Neural cell (in vitro differentiated cells): ENCODE results near the gene XKRX. TPM values are rescaled to one million over a fixed set of nuclear protein-coding genes. Genes with fewer than 3 reads are reported as not detected.

ENCODE experiments used
- H2AFZ ChIP-seq: fragments of 200-600, 300-800 bp; sonication (generic), shearing (Covaris generic); 2 replicates; pipeline ENCODE4 v1.6.0; 2014; ENCODE audit warnings: low read depth, mild to moderate bottlenecking, antibody characterized with exemption, low read length, moderate library complexity
- H3F3A ChIP-seq: fragments of 200-600 bp; shearing (Covaris generic); 2 replicates; pipeline ENCODE4 v1.6.1; 2016; ENCODE audit warnings: mild to moderate bottlenecking, moderate library complexity, mixed read lengths, antibody characterized with exemption, low read length; ENCODE audit not compliant: insufficient read depth, poor library complexity, severe bottlenecking
- H3K27ac ChIP-seq: fragments of 200-600, 300-800 bp; sonication (generic), shearing (Covaris generic); 2 replicates; pipeline ENCODE4 v1.5.1; 2014; ENCODE audit warnings: mild to moderate bottlenecking, low read length, moderate library complexity
- H3K27me3 ChIP-seq: fragments of 300-800, 200-600 bp; sonication (generic), shearing (Covaris generic); 2 replicates; pipeline ENCODE4 v1.6.0; 2014; ENCODE audit warnings: mild to moderate bottlenecking, low read depth, low read length, moderate library complexity; ENCODE audit not compliant: insufficient read depth
- H3K36me3 ChIP-seq: fragments of 300-800, 200-600 bp; sonication (generic), shearing (Covaris generic); 2 replicates; pipeline ENCODE4 v1.5.1; 2014; ENCODE audit warnings: mild to moderate bottlenecking, antibody characterized with exemption, low read length, moderate library complexity; ENCODE audit not compliant: insufficient read depth
- H3K4me2 ChIP-seq: fragments of 300-800, 200-600 bp; sonication (generic), shearing (Covaris generic); 2 replicates; pipeline ENCODE4 v1.6.0; 2014; ENCODE audit warnings: mild to moderate bottlenecking, low read length
- H3K4me3 ChIP-seq: fragments of 300-800, 200-600 bp; sonication (generic), shearing (Covaris generic); 2 replicates; pipeline ENCODE4 v1.5.1; 2014; ENCODE audit warnings: mild to moderate bottlenecking, low read length, moderate library complexity
- H3K79me2 ChIP-seq: fragments of 200-600 bp; shearing (Covaris generic); replicated peaks from 2 replicates; pipeline ENCODE4 v1.6.0; 2014; ENCODE audit warnings: mild to moderate bottlenecking, low read length, moderate library complexity; ENCODE audit not compliant: insufficient read depth
- H3K9ac ChIP-seq: fragments of 300-800, 200-600 bp; sonication (generic), shearing (Covaris generic); 2 replicates; pipeline ENCODE4 v1.6.1; 2016; ENCODE audit warnings: mild to moderate bottlenecking, low read length, mixed read lengths
- H3K9me2 ChIP-seq: fragments of 200-600 bp; shearing (Covaris generic); 2 replicates; pipeline ENCODE4 v1.6.1; 2016; ENCODE audit warnings: mild to moderate bottlenecking, low read length, mixed read lengths; ENCODE audit not compliant: insufficient read depth
- H3K9me3 ChIP-seq: fragments of 200-600, 300-800 bp; sonication (generic), shearing (Covaris generic); 2 replicates; pipeline ENCODE4 v1.6.1; 2016; ENCODE audit warnings: mild to moderate bottlenecking, mixed run types, low read length, moderate library complexity, mixed read lengths
- H4K20me1 ChIP-seq: fragments of 200-600 bp; shearing (Covaris generic); 2 replicates; pipeline ENCODE4 v1.6.1; 2016; ENCODE audit warnings: mild to moderate bottlenecking, mixed run types; ENCODE audit not compliant: insufficient read depth
- EP300 ChIP-seq: fragments of 450-650 bp; conservative IDR thresholded peaks from 2 replicates; pipeline ENCODE4 v1.6.1; 2014; ENCODE audit warnings: antibody characterized with exemption, mild to moderate bottlenecking, moderate library complexity; ENCODE audit not compliant: poor library complexity, severe bottlenecking
- EZH2 ChIP-seq: fragments of 200-600, 300-800 bp; shearing (Covaris generic), sonication (generic); IDR thresholded peaks from 2 replicates; pipeline ENCODE4 v1.6.1; 2014; ENCODE audit warnings: antibody characterized with exemption, low read length, borderline replicate concordance, mild to moderate bottlenecking; ENCODE audit not compliant: insufficient read depth, poor library complexity, severe bottlenecking
- MXI1 ChIP-seq: fragments of 450-650 bp; conservative IDR thresholded peaks from 2 replicates; pipeline ENCODE4 v1.6.1; 2014; ENCODE audit warnings: antibody characterized with exemption, mild to moderate bottlenecking; ENCODE audit not compliant: poor library complexity, severe bottlenecking
- POLR2AphosphoS5 ChIP-seq: IDR thresholded peaks from 2 replicates; pipeline ENCODE4 v1.6.1; 2012
- RAD21 ChIP-seq: fragments of 450-650 bp; conservative IDR thresholded peaks from 2 replicates; pipeline ENCODE4 v1.6.1; 2014; ENCODE audit warnings: antibody characterized with exemption, mild to moderate bottlenecking, moderate library complexity
- SMC3 ChIP-seq: fragments of 450-650 bp; conservative IDR thresholded peaks from 2 replicates; pipeline ENCODE4 v1.6.1; 2014; ENCODE audit warnings: antibody characterized with exemption, mild to moderate bottlenecking, moderate library complexity; ENCODE audit not compliant: poor library complexity
- TAF1 ChIP-seq: IDR thresholded peaks from 2 replicates; pipeline ENCODE4 v1.6.1; 2012; ENCODE audit warnings: low read depth
- polyA plus RNA-seq: library from polyadenylated mRNA; depleted of rRNA; stranded (reverse); fragments of >200 nt; gene quantifications from 2 replicates; pipeline ENCODE4 v1.2.3, GENCODE V29; 2014
- TF ChIP-seq, protein P1 (sequence below): fragments of 450-650 bp; IDR thresholded peaks from 2 replicates; pipeline ENCODE4 v1.5.1; 2014; ENCODE audit warnings: antibody characterized with exemption, mild to moderate bottlenecking, moderate library complexity; ENCODE audit not compliant: poor library complexity, severe bottlenecking
- TF ChIP-seq, protein P2 (sequence below): IDR thresholded peaks from 2 replicates; pipeline ENCODE4 v1.6.1; 2012; ENCODE audit warnings: borderline replicate concordance

Gene XKRX
- polyA plus RNA-seq, 1 donor from 2014 or later: not detected

GRCh38 chrX:100944601-100945000 lies 15.9 kb upstream of the XKRX start:
- Histone ChIP-seq H2AFZ (no peak overlapping the region), H3K27me3 (no peaks in the 10 kb centered on the region), H3K9ac (no peak overlapping the region), H3F3A (no peaks in the 10 kb centered on the region), H4K20me1 (no peaks in the 10 kb centered on the region), H3K4me2 (no peak overlapping the region), H3K9me3 (no peaks in the 10 kb centered on the region), H3K36me3 (no peaks in the 10 kb centered on the region), H3K79me2 (no peaks in the 10 kb centered on the region), H3K9me2 (no peaks in the 10 kb centered on the region), H3K27ac (no peak overlapping the region), H3K4me3 (no peak overlapping the region)
- no peak for TF ChIP-seq TAF1

DNA sequence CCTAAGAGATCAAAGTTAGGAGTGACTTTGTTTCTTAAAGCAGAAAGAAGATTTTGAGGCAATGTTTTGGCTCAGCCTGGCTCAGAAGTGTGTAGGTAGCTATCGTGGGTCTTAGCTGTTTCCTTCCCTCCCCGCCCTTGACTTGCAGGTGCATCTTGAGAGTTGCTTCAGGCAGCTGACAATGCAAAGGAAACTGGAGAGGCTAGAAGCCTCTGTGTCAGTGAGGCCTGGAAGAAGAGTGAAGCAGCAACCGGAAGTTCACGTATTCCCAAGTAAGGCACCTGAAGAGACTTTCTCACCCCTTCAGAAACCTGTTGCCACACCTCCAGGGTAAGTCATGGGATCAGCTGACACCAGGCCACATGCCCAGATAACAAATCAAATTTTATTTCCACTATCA lies 10.6 kb upstream of the XKRX start:
- no peaks in the 10 kb centered on the region for H3K36me3 ChIP-seq
- H3K4me3 ChIP-seq: no peak overlapping the region
- H3K27ac ChIP-seq: no peak overlapping the region
- H3K4me2 ChIP-seq: no peak overlapping the region
- TF ChIP-seq, protein P1, sequence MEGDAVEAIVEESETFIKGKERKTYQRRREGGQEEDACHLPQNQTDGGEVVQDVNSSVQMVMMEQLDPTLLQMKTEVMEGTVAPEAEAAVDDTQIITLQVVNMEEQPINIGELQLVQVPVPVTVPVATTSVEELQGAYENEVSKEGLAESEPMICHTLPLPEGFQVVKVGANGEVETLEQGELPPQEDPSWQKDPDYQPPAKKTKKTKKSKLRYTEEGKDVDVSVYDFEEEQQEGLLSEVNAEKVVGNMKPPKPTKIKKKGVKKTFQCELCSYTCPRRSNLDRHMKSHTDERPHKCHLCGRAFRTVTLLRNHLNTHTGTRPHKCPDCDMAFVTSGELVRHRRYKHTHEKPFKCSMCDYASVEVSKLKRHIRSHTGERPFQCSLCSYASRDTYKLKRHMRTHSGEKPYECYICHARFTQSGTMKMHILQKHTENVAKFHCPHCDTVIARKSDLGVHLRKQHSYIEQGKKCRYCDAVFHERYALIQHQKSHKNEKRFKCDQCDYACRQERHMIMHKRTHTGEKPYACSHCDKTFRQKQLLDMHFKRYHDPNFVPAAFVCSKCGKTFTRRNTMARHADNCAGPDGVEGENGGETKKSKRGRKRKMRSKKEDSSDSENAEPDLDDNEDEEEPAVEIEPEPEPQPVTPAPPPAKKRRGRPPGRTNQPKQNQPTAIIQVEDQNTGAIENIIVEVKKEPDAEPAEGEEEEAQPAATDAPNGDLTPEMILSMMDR: no peak
- TF ChIP-seq TAF1: no peak
- no peak for TF ChIP-seq EZH2
- no peak for TF ChIP-seq POLR2AphosphoS5
- TF ChIP-seq, protein P2, sequence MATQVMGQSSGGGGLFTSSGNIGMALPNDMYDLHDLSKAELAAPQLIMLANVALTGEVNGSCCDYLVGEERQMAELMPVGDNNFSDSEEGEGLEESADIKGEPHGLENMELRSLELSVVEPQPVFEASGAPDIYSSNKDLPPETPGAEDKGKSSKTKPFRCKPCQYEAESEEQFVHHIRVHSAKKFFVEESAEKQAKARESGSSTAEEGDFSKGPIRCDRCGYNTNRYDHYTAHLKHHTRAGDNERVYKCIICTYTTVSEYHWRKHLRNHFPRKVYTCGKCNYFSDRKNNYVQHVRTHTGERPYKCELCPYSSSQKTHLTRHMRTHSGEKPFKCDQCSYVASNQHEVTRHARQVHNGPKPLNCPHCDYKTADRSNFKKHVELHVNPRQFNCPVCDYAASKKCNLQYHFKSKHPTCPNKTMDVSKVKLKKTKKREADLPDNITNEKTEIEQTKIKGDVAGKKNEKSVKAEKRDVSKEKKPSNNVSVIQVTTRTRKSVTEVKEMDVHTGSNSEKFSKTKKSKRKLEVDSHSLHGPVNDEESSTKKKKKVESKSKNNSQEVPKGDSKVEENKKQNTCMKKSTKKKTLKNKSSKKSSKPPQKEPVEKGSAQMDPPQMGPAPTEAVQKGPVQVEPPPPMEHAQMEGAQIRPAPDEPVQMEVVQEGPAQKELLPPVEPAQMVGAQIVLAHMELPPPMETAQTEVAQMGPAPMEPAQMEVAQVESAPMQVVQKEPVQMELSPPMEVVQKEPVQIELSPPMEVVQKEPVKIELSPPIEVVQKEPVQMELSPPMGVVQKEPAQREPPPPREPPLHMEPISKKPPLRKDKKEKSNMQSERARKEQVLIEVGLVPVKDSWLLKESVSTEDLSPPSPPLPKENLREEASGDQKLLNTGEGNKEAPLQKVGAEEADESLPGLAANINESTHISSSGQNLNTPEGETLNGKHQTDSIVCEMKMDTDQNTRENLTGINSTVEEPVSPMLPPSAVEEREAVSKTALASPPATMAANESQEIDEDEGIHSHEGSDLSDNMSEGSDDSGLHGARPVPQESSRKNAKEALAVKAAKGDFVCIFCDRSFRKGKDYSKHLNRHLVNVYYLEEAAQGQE: no peak
- no peak for TF ChIP-seq MXI1
- TF ChIP-seq SMC3: no peak
- no peak for TF ChIP-seq EP300
- no peak for TF ChIP-seq RAD21
- no peaks in the 10 kb centered on the region for H4K20me1 ChIP-seq
- no peaks in the 10 kb centered on the region for H3K27me3 ChIP-seq
- no peaks in the 10 kb centered on the region for H3K9me2 ChIP-seq
- H3K79me2 ChIP-seq: no peaks in the 10 kb centered on the region
- H2AFZ ChIP-seq: no peak overlapping the region
- H3F3A ChIP-seq: no peaks in the 10 kb centered on the region
- no peaks in the 10 kb centered on the region for H3K9me3 ChIP-seq
- H3K9ac ChIP-seq: no peak overlapping the region

DNA sequence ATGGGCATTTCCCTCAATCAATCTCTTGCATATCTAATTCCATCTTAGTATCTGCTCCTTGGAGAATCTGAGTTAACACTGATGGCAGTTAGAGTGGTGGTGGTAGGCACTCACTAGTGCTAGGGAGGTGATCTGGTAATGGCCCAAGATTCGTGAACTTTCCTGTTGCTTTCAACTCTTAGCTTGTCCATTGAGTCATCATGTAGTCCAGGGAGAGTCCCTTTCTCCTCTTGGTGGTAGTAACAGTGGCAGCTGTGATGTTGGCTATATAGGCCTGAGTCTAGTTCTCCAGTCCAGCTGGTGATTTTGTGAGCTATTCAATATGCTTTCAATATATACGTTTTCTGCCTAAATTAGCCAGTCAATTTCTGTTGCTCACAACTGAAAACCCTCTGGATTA lies 7.0 kb upstream of the XKRX start:
- TF ChIP-seq EP300: no peak
- no peak for TF ChIP-seq POLR2AphosphoS5
- TF ChIP-seq EZH2: no peak
- TF ChIP-seq TAF1: no peak
- TF ChIP-seq, protein P2: no peak
- no peak for TF ChIP-seq RAD21
- TF ChIP-seq SMC3: no peak
- TF ChIP-seq MXI1: no peak
- TF ChIP-seq, protein P1: no peak
- H3K4me3 ChIP-seq: no peak overlapping the region

More for the DNA sequence above, 7.0 kb upstream of the XKRX start:
- H3K4me2 ChIP-seq: no peak overlapping the region
- no peaks in the 10 kb centered on the region for H3F3A ChIP-seq
- no peak overlapping the region for H3K27ac ChIP-seq
- H3K36me3 ChIP-seq: no peaks in the 10 kb centered on the region
- H2AFZ ChIP-seq: no peak overlapping the region
- H3K9me2 ChIP-seq: no peaks in the 10 kb centered on the region
- no peaks in the 10 kb centered on the region for H4K20me1 ChIP-seq
- no peak overlapping the region for H3K9ac ChIP-seq
- no peaks in the 10 kb centered on the region for H3K79me2 ChIP-seq
- H3K9me3 ChIP-seq: no peaks in the 10 kb centered on the region
- no peaks in the 10 kb centered on the region for H3K27me3 ChIP-seq
